ENCODE results near the gene JARID2. TPM values are rescaled to one million over a fixed set of nuclear protein-coding genes. Genes with fewer than 3 reads are reported as not detected.

The JARID2 gene
- total RNA-seq, 1 experiment from 2014 or later: 6.0 TPM

- TF ChIP-seq TCF7L2 (IDR thresholded peaks at IDR 0.05; ENCODE audit: low read depth, low read length) (no peak), POLR2AphosphoS5 (IDR thresholded peaks at IDR 0.05; ENCODE audit: low read depth, low read length) (no peak), SIN3A (IDR thresholded peaks at IDR 0.05; ENCODE audit: borderline replicate concordance, insufficient read depth, low read depth, low read length) (no peak)
- TF ChIP-seq, protein P1, sequence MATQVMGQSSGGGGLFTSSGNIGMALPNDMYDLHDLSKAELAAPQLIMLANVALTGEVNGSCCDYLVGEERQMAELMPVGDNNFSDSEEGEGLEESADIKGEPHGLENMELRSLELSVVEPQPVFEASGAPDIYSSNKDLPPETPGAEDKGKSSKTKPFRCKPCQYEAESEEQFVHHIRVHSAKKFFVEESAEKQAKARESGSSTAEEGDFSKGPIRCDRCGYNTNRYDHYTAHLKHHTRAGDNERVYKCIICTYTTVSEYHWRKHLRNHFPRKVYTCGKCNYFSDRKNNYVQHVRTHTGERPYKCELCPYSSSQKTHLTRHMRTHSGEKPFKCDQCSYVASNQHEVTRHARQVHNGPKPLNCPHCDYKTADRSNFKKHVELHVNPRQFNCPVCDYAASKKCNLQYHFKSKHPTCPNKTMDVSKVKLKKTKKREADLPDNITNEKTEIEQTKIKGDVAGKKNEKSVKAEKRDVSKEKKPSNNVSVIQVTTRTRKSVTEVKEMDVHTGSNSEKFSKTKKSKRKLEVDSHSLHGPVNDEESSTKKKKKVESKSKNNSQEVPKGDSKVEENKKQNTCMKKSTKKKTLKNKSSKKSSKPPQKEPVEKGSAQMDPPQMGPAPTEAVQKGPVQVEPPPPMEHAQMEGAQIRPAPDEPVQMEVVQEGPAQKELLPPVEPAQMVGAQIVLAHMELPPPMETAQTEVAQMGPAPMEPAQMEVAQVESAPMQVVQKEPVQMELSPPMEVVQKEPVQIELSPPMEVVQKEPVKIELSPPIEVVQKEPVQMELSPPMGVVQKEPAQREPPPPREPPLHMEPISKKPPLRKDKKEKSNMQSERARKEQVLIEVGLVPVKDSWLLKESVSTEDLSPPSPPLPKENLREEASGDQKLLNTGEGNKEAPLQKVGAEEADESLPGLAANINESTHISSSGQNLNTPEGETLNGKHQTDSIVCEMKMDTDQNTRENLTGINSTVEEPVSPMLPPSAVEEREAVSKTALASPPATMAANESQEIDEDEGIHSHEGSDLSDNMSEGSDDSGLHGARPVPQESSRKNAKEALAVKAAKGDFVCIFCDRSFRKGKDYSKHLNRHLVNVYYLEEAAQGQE (IDR thresholded peaks at IDR 0.05; ENCODE audit: insufficient read depth in 1 of 2, low read depth in 2 of 2, low read length in 1 of 2): no peak
- TF ChIP-seq, protein P2, sequence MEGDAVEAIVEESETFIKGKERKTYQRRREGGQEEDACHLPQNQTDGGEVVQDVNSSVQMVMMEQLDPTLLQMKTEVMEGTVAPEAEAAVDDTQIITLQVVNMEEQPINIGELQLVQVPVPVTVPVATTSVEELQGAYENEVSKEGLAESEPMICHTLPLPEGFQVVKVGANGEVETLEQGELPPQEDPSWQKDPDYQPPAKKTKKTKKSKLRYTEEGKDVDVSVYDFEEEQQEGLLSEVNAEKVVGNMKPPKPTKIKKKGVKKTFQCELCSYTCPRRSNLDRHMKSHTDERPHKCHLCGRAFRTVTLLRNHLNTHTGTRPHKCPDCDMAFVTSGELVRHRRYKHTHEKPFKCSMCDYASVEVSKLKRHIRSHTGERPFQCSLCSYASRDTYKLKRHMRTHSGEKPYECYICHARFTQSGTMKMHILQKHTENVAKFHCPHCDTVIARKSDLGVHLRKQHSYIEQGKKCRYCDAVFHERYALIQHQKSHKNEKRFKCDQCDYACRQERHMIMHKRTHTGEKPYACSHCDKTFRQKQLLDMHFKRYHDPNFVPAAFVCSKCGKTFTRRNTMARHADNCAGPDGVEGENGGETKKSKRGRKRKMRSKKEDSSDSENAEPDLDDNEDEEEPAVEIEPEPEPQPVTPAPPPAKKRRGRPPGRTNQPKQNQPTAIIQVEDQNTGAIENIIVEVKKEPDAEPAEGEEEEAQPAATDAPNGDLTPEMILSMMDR (IDR thresholded peaks at IDR 0.05): no peak
- no TSS peak for BruUV-seq (replicated peaks)
- no peaks in the 10 kb centered on the region for H3K27me3 ChIP-seq (ENCODE audit: control insufficient read depth, insufficient read depth, low read length)
- POLR2A ChIA-PET: no interaction called here
- in situ Hi-C loops (cut with HindIII; ENCODE audit: low pct_unique_long_range_greater_than_20kb, low sequenced_read_pairs) (no loop called here), intact Hi-C loops (cut with micrococcal nuclease; ENCODE audit: unreplicated experiment) (no loop called here)
- H3K27ac ChIP-seq (ENCODE audit: low read length): no peak overlapping the region
- H3K4me3 ChIP-seq (ENCODE audit: low read depth in 2 of 2, low read length in 2 of 2): no peak overlapping the region
- CTCF ChIA-PET: no interaction called here
- DNase-seq (ENCODE audit: low read depth, low spot score) (no peak), ATAC-seq (no peak)
- no peaks in the 10 kb centered on the region for H3K9me3 ChIP-seq (ENCODE audit: control insufficient read depth, insufficient read depth, low read depth, low read length)
- H3K36me3 ChIP-seq (ENCODE audit: control insufficient read depth, insufficient read depth, low read length): no peaks in the 10 kb centered on the region
- no peaks in the 10 kb centered on the region for H3K4me1 ChIP-seq (ENCODE audit: control insufficient read depth, insufficient read depth, low read length)
These were observed 265.6 kb downstream of the JARID2 start for GRCh38 chr6:15511248-15512125.

DNA sequence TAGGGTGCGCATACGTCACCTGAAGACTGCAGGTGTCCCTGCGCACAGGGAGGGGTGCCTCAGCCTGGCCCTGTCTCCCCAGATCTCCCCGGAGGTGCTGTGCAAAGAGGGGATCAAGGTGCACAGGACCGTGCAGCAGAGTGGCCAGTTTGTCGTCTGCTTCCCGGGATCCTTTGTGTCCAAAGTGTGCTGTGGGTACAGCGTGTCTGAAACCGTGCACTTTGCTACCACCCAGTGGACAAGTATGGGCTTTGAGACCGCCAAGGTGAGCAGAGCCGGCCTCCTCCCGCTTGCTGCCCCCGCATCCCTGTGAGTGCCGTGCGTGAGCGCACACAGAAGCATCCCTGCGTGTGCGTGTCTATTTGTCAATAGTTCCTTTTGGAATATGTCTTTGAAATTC is 266.3 kb downstream of the JARID2 start:
- TF ChIP-seq, protein P1 (IDR thresholded peaks at IDR 0.05; ENCODE audit: insufficient read depth in 1 of 2, low read depth in 2 of 2, low read length in 1 of 2): no peak
- TF ChIP-seq POLR2AphosphoS5 (IDR thresholded peaks at IDR 0.05; ENCODE audit: low read depth, low read length) (no peak), TCF7L2 (IDR thresholded peaks at IDR 0.05; ENCODE audit: low read depth, low read length) (no peak), SIN3A (IDR thresholded peaks at IDR 0.05; ENCODE audit: borderline replicate concordance, insufficient read depth, low read depth, low read length) (no peak)
- TF ChIP-seq, protein P2 (IDR thresholded peaks at IDR 0.05): no peak
- intact Hi-C loops (cut with micrococcal nuclease; ENCODE audit: unreplicated experiment): no loop called here
- Histone ChIP-seq H3K4me1 (ENCODE audit: control insufficient read depth, insufficient read depth, low read length) (no peaks in the 10 kb centered on the region), H3K4me3 (ENCODE audit: low read depth in 2 of 2, low read length in 2 of 2) (no peak overlapping the region), H3K36me3 (ENCODE audit: control insufficient read depth, insufficient read depth, low read length) (no peaks in the 10 kb centered on the region), H3K9me3 (ENCODE audit: control insufficient read depth, insufficient read depth, low read depth, low read length) (no peaks in the 10 kb centered on the region), H3K27me3 (ENCODE audit: control insufficient read depth, insufficient read depth, low read length) (no peaks in the 10 kb centered on the region), H3K27ac (ENCODE audit: low read length) (no peak overlapping the region)
- CTCF ChIA-PET: no interaction called here
- DNase-seq (ENCODE audit: low read depth, low spot score) (no peak), ATAC-seq (peak; percentile 63)
- in situ Hi-C loops (cut with HindIII; ENCODE audit: low pct_unique_long_range_greater_than_20kb, low sequenced_read_pairs): no loop called here
- BruUV-seq (replicated peaks): no TSS peak
- POLR2A ChIA-PET: no interaction called here
